Pancreas (tissue), 10 donors: ENCODE results near the gene NEO1. TPM values are rescaled to one million over a fixed set of nuclear protein-coding genes. Genes with fewer than 3 reads are reported as not detected.

Experiments
- ATAC-seq, 4 donors: fragments of 200-7000 bp; cut with Tn5 transposase; one replicate each; pipeline versions ENCODE4 v1.8.0 to v1.9.1; 2020; ENCODE audit warnings: mild to moderate bottlenecking in 4 of 4, moderate library complexity in 4 of 4
- DNase-seq, 6 donors: peaks; one replicate each; pipeline ENCODE4 v3.0.0-alpha.2; 2020
- FAIRE-seq: peaks from 2 replicates; lab custom pipeline; 2012; peaks lifted over from hg19 to GRCh38; lab: Jason Lieb, UNC
- H3K27ac ChIP-seq, 4 donors: fragments of 200-600 bp; sonication (generic); 1 replicate in 3 of 4; 2 replicates in 1 of 4; pipeline versions ENCODE4 v1.5.0 to v1.8.0; 2020
- H3K27me3 ChIP-seq, 4 donors: fragments of 200-600 bp; one replicate each; pipeline ENCODE4 v1.8.0; 2021
- H3K36me3 ChIP-seq, 3 donors: fragments of 200-600 bp; sonication (generic) in 1 of 3; one replicate each; pipeline versions ENCODE4 v1.5.0 to v1.8.0; 2020 to 2021
- H3K4me1 ChIP-seq, 3 donors: fragments of 200-600 bp; one replicate each; pipeline ENCODE4 v1.8.0; 2021
- H3K4me3 ChIP-seq, 4 donors: fragments of 200-600 bp; sonication (generic) in 2 of 4; one replicate each; pipeline versions ENCODE4 v1.5.0 to v1.8.0; 2020 to 2021
- H3K9me3 ChIP-seq, 4 donors: fragments of 200-600 bp; one replicate each; pipeline ENCODE4 v1.8.0; 2021
- CTCF ChIP-seq, 4 donors: fragments of 200-600 bp; sonication (generic) in 3 of 4; IDR thresholded peaks; one replicate each; pipeline versions ENCODE4 v1.5.0 to v1.8.0; 2021; ENCODE audit warnings: antibody characterized with exemption in 4 of 4
- WGBS, 2 donors: extraction: QIAGEN DNeasy Blood & Tissue Kit; methylation state at CpG; one replicate each; pipeline ENCODE4 v1.1.7; 2013; 5-methylcytosine and 5-hydroxymethylcytosine counted together
- intact Hi-C, 3 donors: fragments of 100-400 bp; cut with DNase I; formaldehyde crosslinking; loops; one replicate each; pipeline versions ENCODE4 v1.11.1 to v1.14.2; 2022
- polyA plus RNA-seq, 2 donors: library from polyadenylated mRNA; stranded (reverse); fragments of 200-250 nt; gene quantifications; one replicate each; pipeline ENCODE4 v1.2.3, GENCODE V29; 2013
- total RNA-seq, 6 donors: library from RNA; stranded (reverse); fragmentation: NEBNext Ultra II Directional in 4 of 6; extraction: Animal tissue kit (Norgen Biotek cat#: 25700) in 4 of 6; gene quantifications; one replicate each; pipeline versions ENCODE4 v1.2.1 to v1.2.4, GENCODE V29; 2021 to 2023
- donor health status: healthy with polysubstance abuse.
- donor health status: DM: no; HTN: no; CAD: no; lungs with moderate emphysema.
- donor health status: DM: no; HTN: no; CAD: no.
- donor health status: control.
- donor health status: control.
- donor health status: Bipolar disorder and iron deficiency.
- donor health status: DM: yes; HTN: yes; CAD: no.
- donor health status: DM: no; HTN: no; CAD: no.
- donor health status: DM: no; HTN: no; CAD: no.
- donor health status: DM: yes; HTN: yes; CAD: no.

Gene NEO1
- total and polyA plus RNA-seq, 8 donors: 7.1 to 30.7 (median 19.6) TPM

- FAIRE-seq: no peak
- Histone ChIP-seq H3K9me3 (no peaks in the 10 kb centered on the region), H3K4me3 (no peak overlapping the region), H3K27ac (no peak overlapping the region), H3K36me3 (no peaks in the 10 kb centered on the region), H3K27me3 (no peaks in the 10 kb centered on the region), H3K4me1 (no peaks in the 10 kb centered on the region)
- 61 to 63% methylated on average over 1 of the region's 1 CpG for WGBS, 2 donors
- TF ChIP-seq CTCF (IDR thresholded peaks at IDR 0.05): no peak
- intact Hi-C loops: no loop called here
- no peak for ATAC-seq
- DNase-seq: no peak
Measured at GRCh38 chr15:73006523-73006922, 45.7 kb upstream of the NEO1 start.

- Histone ChIP-seq H3K4me1 (no peaks in the 10 kb centered on the region), H3K27ac (no peak overlapping the region), H3K4me3 (no peak overlapping the region), H3K36me3 (no peaks in the 10 kb centered on the region), H3K27me3 (no peaks in the 10 kb centered on the region), H3K9me3 (no peaks in the 10 kb centered on the region)
- FAIRE-seq: no peak
- 60 to 65% methylated on average over 13 of the region's 13 CpGs for WGBS, 2 donors
- no peak for TF ChIP-seq CTCF (IDR thresholded peaks at IDR 0.05)
- ATAC-seq: no peak
- DNase-seq: no peak
- intact Hi-C loops: no loop called here
Measured at GRCh38 chr15:73009066-73010056, 42.9 kb upstream of the NEO1 start.

GRCh38 chr15:73010154-73011152 lies 41.8 kb upstream of the NEO1 start:
- DNase-seq (no peak), FAIRE-seq (no peak), ATAC-seq (peak in 1 of 4 donors; percentile 52)
- TF ChIP-seq CTCF (IDR thresholded peaks at IDR 0.05): no peak
- no peak overlapping the region for H3K27ac ChIP-seq
- no peaks in the 10 kb centered on the region for H3K36me3 ChIP-seq
- H3K4me3 ChIP-seq: no peak overlapping the region
- no peaks in the 10 kb centered on the region for H3K4me1 ChIP-seq
- WGBS, 2 donors: 61 to 67% methylated on average over 10 of the region's 10 CpGs
- intact Hi-C loops: no loop called here
- no peaks in the 10 kb centered on the region for H3K27me3 ChIP-seq
- no peaks in the 10 kb centered on the region for H3K9me3 ChIP-seq

- Histone ChIP-seq H3K4me1 (no peaks in the 10 kb centered on the region), H3K4me3 (no peak overlapping the region), H3K9me3 (no peaks in the 10 kb centered on the region), H3K27ac (no peak overlapping the region), H3K27me3 (no peaks in the 10 kb centered on the region), H3K36me3 (no peaks in the 10 kb centered on the region)
- intact Hi-C loops: no loop called here
- no peak for TF ChIP-seq CTCF (IDR thresholded peaks at IDR 0.05)
- 89 to 98% methylated on average over 1 of the region's 1 CpG for WGBS, 2 donors
- ATAC-seq: no peak
- FAIRE-seq: no peak
- DNase-seq: no peak
Measured at GRCh38 chr15:73014904-73015303, 37.4 kb upstream of the NEO1 start.
